HG02970 (cell line): ENCODE data around the gene GRIK3.

ENCODE experiments used
- ATAC-seq: cut with Tn5 transposase; IDR thresholded peaks from one replicate; pipeline ENCODE4 v1.9.1; 2021; ENCODE audit warnings: mild to moderate bottlenecking, moderate library complexity, moderate number of reproducible peaks; ENCODE audit not compliant: unreplicated experiment, low FRiP score

The GRIK3 gene

GRCh38 chr1:36803868-36804570, 230.3 kb downstream of the GRIK3 start:
- ATAC-seq, result no peak

GRCh38 chr1:36802018-36802417, 232.3 kb downstream of the GRIK3 start:
- ATAC-seq, result no peak

- ATAC-seq, result no peak
Measured at GRCh38 chr1:36797761-36798160, 236.6 kb downstream of the GRIK3 start.

- ATAC-seq, result no peak
Measured at GRCh38 chr1:36796733-36797132, 237.6 kb downstream of the GRIK3 start.

GRCh38 chr1:36796106-36796590, 238.2 kb downstream of the GRIK3 start:
- ATAC-seq, result no peak

GRCh38 chr1:36794460-36794859, 239.9 kb downstream of the GRIK3 start:
- no peak for ATAC-seq

- ATAC-seq, result no peak
Measured at GRCh38 chr1:36793452-36793851, 240.9 kb downstream of the GRIK3 start.

GRCh38 chr1:36792292-36792691, 242.0 kb downstream of the GRIK3 start:
- no peak for ATAC-seq

GRCh38 chr1:36790191-36790590, 244.1 kb downstream of the GRIK3 start:
- no peak for ATAC-seq

- ATAC-seq, result no peak
Measured at GRCh38 chr1:36789535-36789934, 244.8 kb downstream of the GRIK3 start.

- ATAC-seq, result no peak
Measured at GRCh38 chr1:36787312-36787913, 246.9 kb downstream of the GRIK3 start.

- ATAC-seq, result no peak
Measured at GRCh38 chr1:36786425-36786824, 247.9 kb downstream of the GRIK3 start.

GRCh38 chr1:36784147-36784859, 250.0 kb downstream of the GRIK3 start:
- no peak for ATAC-seq

GRCh38 chr1:36783475-36783874, 250.8 kb downstream of the GRIK3 start:
- ATAC-seq, result no peak

- ATAC-seq, result no peak
Measured at GRCh38 chr1:36782785-36783184, 251.5 kb downstream of the GRIK3 start.

- no peak for ATAC-seq
Measured at GRCh38 chr1:36782085-36782484, 252.2 kb downstream of the GRIK3 start.

GRCh38 chr1:36781098-36781497, 253.2 kb downstream of the GRIK3 start:
- ATAC-seq, result no peak

GRCh38 chr1:36778740-36779139, 255.6 kb downstream of the GRIK3 start:
- no peak for ATAC-seq

- no peak for ATAC-seq
Measured at GRCh38 chr1:36776948-36777831, 257.1 kb downstream of the GRIK3 start.

GRCh38 chr1:36776256-36776655, 258.1 kb downstream of the GRIK3 start:
- no peak for ATAC-seq

- no peak for ATAC-seq
Measured at GRCh38 chr1:36775716-36776115, 258.6 kb downstream of the GRIK3 start.
